HUES64 (cell line): ENCODE data around the gene TIPARP.
A peak's percentile ranks its signal among the peaks of the same experiment; 100 is the strongest.

Source experiments
- H3K27ac ChIP-seq: 2 replicates; pipeline ENCODE4 v1.7.0; 2013; ENCODE audit warnings: low read depth, low read length, inconsistent platforms
- H3K27me3 ChIP-seq: 2 replicates; pipeline ENCODE4 v1.6.1; 2013; ENCODE audit warnings: mild to moderate bottlenecking, low read length; ENCODE audit not compliant: insufficient read depth
- H3K36me3 ChIP-seq: 2 replicates; pipeline ENCODE4 v1.6.1; 2013; ENCODE audit warnings: mild to moderate bottlenecking, low read length; ENCODE audit not compliant: insufficient read depth
- H3K4me1 ChIP-seq: 2 replicates; pipeline ENCODE4 v1.6.1; 2013; ENCODE audit warnings: mild to moderate bottlenecking, low read length, moderate library complexity; ENCODE audit not compliant: insufficient read depth
- H3K4me3 ChIP-seq: 2 replicates; pipeline ENCODE4 v1.5.1; 2013; ENCODE audit warnings: mild to moderate bottlenecking, low read length, moderate library complexity
- H3K9ac ChIP-seq: 2 replicates; pipeline ENCODE4 v1.6.1; 2013; ENCODE audit warnings: mild to moderate bottlenecking, low read depth, low read length
- H3K9me3 ChIP-seq: 2 replicates; pipeline ENCODE4 v1.6.1; 2013; ENCODE audit warnings: low read depth, low read length; ENCODE audit not compliant: insufficient read depth
- WGBS: fragments of 150-250, 120-280 bp; methylation state at CpG from one replicate; pipeline ENCODE4 v1.1.7; 2013; ENCODE audit warnings: missing lambda C conversion rate; 5-methylcytosine and 5-hydroxymethylcytosine counted together

The TIPARP gene

DNA sequence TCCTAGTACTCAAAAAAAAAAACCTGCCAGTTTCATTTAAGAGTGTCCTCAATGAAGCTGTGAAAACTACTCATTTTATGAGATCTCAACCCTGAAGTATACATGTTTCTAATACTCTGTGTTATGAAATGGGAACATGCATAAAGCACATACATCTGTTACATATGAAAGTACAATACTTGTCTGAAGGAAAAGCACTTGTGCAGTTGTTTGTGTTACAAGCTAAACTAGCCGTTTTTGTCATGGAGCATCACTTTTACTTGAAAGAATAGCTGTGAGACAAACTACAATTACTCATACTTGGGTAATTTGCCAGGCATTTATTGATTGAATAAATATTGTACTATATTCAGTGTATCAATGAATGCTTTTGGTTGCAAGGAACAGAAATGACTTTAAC, 72.7 kb downstream of the TIPARP start:
- peaks cover 32% of the 10 kb centered on the region for H3K4me1 ChIP-seq
- H3K27ac ChIP-seq = no peak overlapping the region
- H3K9ac ChIP-seq = no peak overlapping the region
- no peak overlapping the region for H3K4me3 ChIP-seq
- no peaks in the 10 kb centered on the region for H3K27me3 ChIP-seq
- WGBS = 92% methylated on average over 1 of the region's 1 CpG
- H3K36me3 ChIP-seq = no peaks in the 10 kb centered on the region
- H3K9me3 ChIP-seq = peaks cover 7% of the 10 kb centered on the region; the same call in 1 of the 2 replicates

DNA sequence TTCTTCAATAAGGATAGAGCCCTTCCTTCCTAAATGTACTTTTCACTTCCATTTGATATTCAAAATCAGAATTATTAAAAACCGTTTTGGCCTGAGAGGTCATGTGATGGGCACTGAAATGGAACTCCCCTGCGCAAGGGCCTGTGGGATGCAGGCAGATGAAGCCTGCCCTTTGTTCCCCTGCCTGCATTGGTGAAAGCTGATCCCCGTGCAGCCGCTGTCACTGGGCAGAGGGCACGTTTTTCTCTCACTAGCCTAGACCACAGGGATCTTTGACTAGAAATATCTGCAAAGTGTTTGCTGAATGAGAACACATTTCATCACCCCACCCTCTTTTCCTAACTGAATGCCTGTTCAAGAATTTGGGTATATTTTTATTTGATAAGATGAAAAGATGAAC, 74.9 kb downstream of the TIPARP start:
- Histone ChIP-seq H3K27ac (no peak overlapping the region), H3K27me3 (no peaks in the 10 kb centered on the region), H3K4me3 (no peak overlapping the region), H3K36me3 (no peaks in the 10 kb centered on the region), H3K4me1 (peaks cover 33% of the 10 kb centered on the region), H3K9me3 (peaks cover 7% of the 10 kb centered on the region; the same call in 1 of the 2 replicates), H3K9ac (no peak overlapping the region)
- 60% methylated on average over 5 of the region's 5 CpGs for WGBS

DNA sequence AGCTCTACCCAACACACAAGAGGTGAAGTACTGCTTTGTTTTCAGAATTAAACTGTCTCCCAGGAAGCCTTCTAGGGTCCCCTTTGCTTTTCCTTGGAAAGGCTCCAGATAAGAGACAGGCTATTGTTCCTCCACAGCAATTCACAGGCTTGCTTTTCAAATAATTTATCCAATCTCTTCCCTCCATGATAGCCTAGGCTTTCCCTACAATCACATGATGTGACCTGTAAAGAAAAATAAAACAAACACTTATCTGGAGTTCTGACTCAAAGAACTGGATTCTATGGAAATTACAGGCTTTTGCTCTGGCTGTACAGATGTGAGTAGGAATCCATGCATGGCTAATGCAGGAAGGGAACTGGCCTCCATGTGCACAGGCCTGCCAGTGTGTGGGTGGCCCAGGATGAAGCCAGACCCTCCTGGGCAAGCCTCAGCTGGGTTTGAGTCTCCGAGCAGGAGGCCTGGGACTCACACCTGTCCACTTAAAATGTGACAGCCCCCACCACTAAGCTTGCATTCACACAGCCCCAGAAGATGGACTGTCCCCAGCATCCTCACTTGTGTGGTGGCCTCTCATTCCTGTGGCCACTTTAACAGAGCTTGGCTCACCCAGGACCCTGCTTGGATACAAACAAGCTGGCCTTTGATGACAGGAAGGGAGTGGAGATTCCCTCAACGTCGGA, 75.9 kb downstream of the TIPARP start:
- Histone ChIP-seq H3K4me1 (peaks cover 33% of the 10 kb centered on the region), H3K27ac (peak overlapping the region; percentile 74), H3K9ac (peak overlapping the region; percentile 68; the same call in 1 of the 2 replicates), H3K9me3 (peaks cover 7% of the 10 kb centered on the region; the same call in 1 of the 2 replicates), H3K4me3 (peak overlapping the region; percentile 26; the same call in 1 of the 2 replicates), H3K36me3 (no peaks in the 10 kb centered on the region), H3K27me3 (no peaks in the 10 kb centered on the region)
- WGBS = 20% methylated on average over 3 of the region's 3 CpGs

DNA sequence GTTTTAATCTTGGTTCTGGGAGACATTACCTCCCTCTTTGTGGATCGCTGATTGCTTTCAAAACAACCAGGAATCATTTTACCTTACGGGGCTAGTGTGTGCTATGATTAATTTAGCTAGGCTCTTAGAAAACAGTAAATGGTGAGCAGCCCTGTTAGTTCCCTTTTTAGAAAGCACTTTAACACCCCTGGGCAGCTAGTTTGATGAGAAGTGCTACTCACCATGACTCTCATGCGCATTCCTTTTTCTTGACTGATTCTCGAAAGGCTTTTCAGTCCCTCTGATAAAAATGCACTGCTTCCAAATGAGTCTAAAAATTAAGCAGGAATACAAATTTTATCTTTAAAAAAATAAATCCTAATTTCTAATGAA, 76.5 kb downstream of the TIPARP start:
- Histone ChIP-seq H3K4me1 (peaks cover 33% of the 10 kb centered on the region), H3K4me3 (peak overlapping the region; percentile 26), H3K36me3 (no peaks in the 10 kb centered on the region), H3K27ac (peak overlapping the region; percentile 74), H3K27me3 (no peaks in the 10 kb centered on the region), H3K9me3 (peaks cover 7% of the 10 kb centered on the region; the same call in 1 of the 2 replicates), H3K9ac (peak overlapping the region; percentile 68; the same call in 1 of the 2 replicates)
- 43% methylated on average over 3 of the region's 4 CpGs for WGBS

DNA sequence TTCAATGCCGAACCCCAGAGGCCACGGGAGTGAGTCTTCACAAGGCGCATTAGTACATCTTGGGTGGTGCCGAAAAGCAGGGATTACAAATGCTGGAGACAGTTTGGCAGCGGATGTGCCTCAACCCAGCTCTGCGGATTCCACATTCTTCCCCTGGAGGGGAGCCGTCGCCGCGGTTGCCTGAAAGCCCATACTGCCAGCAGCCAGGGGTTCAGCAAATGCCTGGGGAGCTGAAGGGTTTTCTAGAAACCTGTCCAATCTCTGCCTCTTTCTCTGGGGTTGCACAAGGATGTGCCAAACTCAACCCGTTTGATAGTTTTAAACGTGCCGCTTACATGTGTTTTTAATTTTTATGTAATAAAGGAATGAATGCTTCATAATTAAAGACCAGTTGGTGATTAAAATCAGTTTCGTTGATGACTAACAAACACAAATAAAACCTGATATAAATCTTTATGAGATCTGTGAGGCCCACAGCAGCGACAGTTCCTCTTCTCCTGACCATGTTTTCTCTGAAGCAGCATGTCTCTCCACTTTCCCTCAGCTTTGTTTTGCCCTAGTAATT, 77.2 kb downstream of the TIPARP start:
- peak overlapping the region; percentile 74 for H3K27ac ChIP-seq
- H3K9ac ChIP-seq = peak overlapping the region; percentile 68; the same call in 1 of the 2 replicates
- H3K36me3 ChIP-seq = no peaks in the 10 kb centered on the region
- peaks cover 33% of the 10 kb centered on the region for H3K4me1 ChIP-seq
- H3K27me3 ChIP-seq = no peaks in the 10 kb centered on the region
- H3K4me3 ChIP-seq = peak overlapping the region; percentile 26
- 20% methylated on average over 15 of the region's 15 CpGs for WGBS
- peaks cover 7% of the 10 kb centered on the region; the same call in 1 of the 2 replicates for H3K9me3 ChIP-seq
